Measurements from ENCODE around the gene SF3B3.
"Not testable (repeated sequence)": the region's sequence is repeated elsewhere in the genome, so short reads cannot be mapped to it uniquely, and the experiment has no call there.

SF3B3 gene

GRCh38 chr16:70582280-70582978, 58.8 kb downstream of the SF3B3 start:
- H3K27ac ChIP-seq, result no peak overlapping the region
- H3K9ac ChIP-seq, result no peak overlapping the region
- no peaks in the 10 kb centered on the region for H3K9me3 ChIP-seq
- H3K4me1 ChIP-seq, result no peaks in the 10 kb centered on the region
- H3K4me3 ChIP-seq, result no peak overlapping the region
- H3K4me2 ChIP-seq, result no peak overlapping the region
- H3K27me3 ChIP-seq, result no peaks in the 10 kb centered on the region
- H3K36me3 ChIP-seq, result no peaks in the 10 kb centered on the region
- no peak for TF ChIP-seq Cebpa-rat (IDR thresholded peaks at IDR 0.05)
- H4K20me1 ChIP-seq, result 0 out of 2 replicates have a peak, but pooled peaks cover under 1% of the 10 kb centered on the region

GRCh38 chr16:70586731-70587130, 63.1 kb downstream of the SF3B3 start:
- TF ChIP-seq Cebpa-rat (IDR thresholded peaks at IDR 0.05), result no peak
- Histone ChIP-seq H3K4me3 (no peak overlapping the region), H4K20me1 (no peaks in the 10 kb centered on the region), H3K9me3 (no peaks in the 10 kb centered on the region), H3K27ac (no peak overlapping the region), H3K36me3 (no peaks in the 10 kb centered on the region), H3K9ac (no peak overlapping the region), H3K27me3 (no peaks in the 10 kb centered on the region), H3K4me2 (no peak overlapping the region), H3K4me1 (no peaks in the 10 kb centered on the region)

GRCh38 chr16:70588565-70588964, 64.9 kb downstream of the SF3B3 start:
- no peak for TF ChIP-seq Cebpa-rat (IDR thresholded peaks at IDR 0.05)
- Histone ChIP-seq H3K27ac (no peak overlapping the region), H4K20me1 (no peaks in the 10 kb centered on the region)

GRCh38 chr16:70589416-70589815, 65.8 kb downstream of the SF3B3 start:
- H3K4me2 ChIP-seq, H3K27ac ChIP-seq, H4K20me1 ChIP-seq, H3K9ac ChIP-seq, H3K4me1 ChIP-seq, H3K36me3 ChIP-seq, H3K9me3 ChIP-seq, H3K27me3 ChIP-seq, H3K4me3 ChIP-seq: not testable (repeated sequence)

More at GRCh38 chr16:70588565-70588964, 64.9 kb downstream of the SF3B3 start:
- Histone ChIP-seq H3K4me2 (no peak overlapping the region), H3K9ac (no peak overlapping the region), H3K9me3 (no peaks in the 10 kb centered on the region), H3K4me1 (peaks cover 6% of the 10 kb centered on the region), H3K4me3 (no peak overlapping the region), H3K27me3 (no peaks in the 10 kb centered on the region), H3K36me3 (no peaks in the 10 kb centered on the region)

- H3K9ac ChIP-seq, result no peak overlapping the region
- no peaks in the 10 kb centered on the region for H3K36me3 ChIP-seq
- H3K9me3 ChIP-seq, result no peaks in the 10 kb centered on the region
- peaks cover 6% of the 10 kb centered on the region for H3K4me1 ChIP-seq
- H4K20me1 ChIP-seq, result no peaks in the 10 kb centered on the region
- H3K27me3 ChIP-seq, result no peaks in the 10 kb centered on the region
- no peak overlapping the region for H3K4me2 ChIP-seq
- H3K4me3 ChIP-seq, result no peak overlapping the region
- no peak overlapping the region for H3K27ac ChIP-seq
- no peak for TF ChIP-seq Cebpa-rat (IDR thresholded peaks at IDR 0.05)
These were observed 66.4 kb downstream of the SF3B3 start for GRCh38 chr16:70589998-70590471.

- Histone ChIP-seq H3K27me3 (no peaks in the 10 kb centered on the region), H3K4me3 (no peak overlapping the region), H3K27ac (no peak overlapping the region), H3K9me3 (no peaks in the 10 kb centered on the region), H4K20me1 (no peaks in the 10 kb centered on the region), H3K9ac (no peak overlapping the region), H3K4me1 (peaks cover 6% of the 10 kb centered on the region), H3K4me2 (no peak overlapping the region), H3K36me3 (no peaks in the 10 kb centered on the region)
- TF ChIP-seq Cebpa-rat (IDR thresholded peaks at IDR 0.05), result no peak
These were observed 67.3 kb downstream of the SF3B3 start for GRCh38 chr16:70590722-70591415.

GRCh38 chr16:70591615-70592014, 68.0 kb downstream of the SF3B3 start:
- TF ChIP-seq Cebpa-rat (IDR thresholded peaks at IDR 0.05), result no peak
- H3K4me1 ChIP-seq, result peaks cover 6% of the 10 kb centered on the region
- H3K4me3 ChIP-seq, result no peak overlapping the region
- no peaks in the 10 kb centered on the region for H4K20me1 ChIP-seq
- no peak overlapping the region for H3K27ac ChIP-seq
- no peaks in the 10 kb centered on the region for H3K27me3 ChIP-seq
- H3K9ac ChIP-seq, result no peak overlapping the region
- no peak overlapping the region for H3K4me2 ChIP-seq
- no peaks in the 10 kb centered on the region for H3K9me3 ChIP-seq
- no peaks in the 10 kb centered on the region for H3K36me3 ChIP-seq

GRCh38 chr16:70592106-70592571, 68.5 kb downstream of the SF3B3 start:
- Histone ChIP-seq H3K27ac (no peak overlapping the region), H3K4me3 (no peak overlapping the region), H3K27me3 (no peaks in the 10 kb centered on the region), H3K36me3 (no peaks in the 10 kb centered on the region), H3K4me1 (peaks cover 6% of the 10 kb centered on the region), H3K4me2 (no peak overlapping the region), H3K9me3 (no peaks in the 10 kb centered on the region), H3K9ac (no peak overlapping the region), H4K20me1 (no peaks in the 10 kb centered on the region)
- no peak for TF ChIP-seq Cebpa-rat (IDR thresholded peaks at IDR 0.05)

- peaks cover 6% of the 10 kb centered on the region for H3K4me1 ChIP-seq
- H3K4me3 ChIP-seq, result no peak overlapping the region
- H4K20me1 ChIP-seq, result no peaks in the 10 kb centered on the region
- no peaks in the 10 kb centered on the region for H3K36me3 ChIP-seq
- no peaks in the 10 kb centered on the region for H3K27me3 ChIP-seq
- H3K4me2 ChIP-seq, result no peak overlapping the region
- TF ChIP-seq Cebpa-rat (IDR thresholded peaks at IDR 0.05), result no peak
- H3K9ac ChIP-seq, result no peak overlapping the region
- no peaks in the 10 kb centered on the region for H3K9me3 ChIP-seq
- H3K27ac ChIP-seq, result no peak overlapping the region
These were observed 69.9 kb downstream of the SF3B3 start for GRCh38 chr16:70593544-70593943.

- Histone ChIP-seq H3K9ac (no peak overlapping the region), H3K4me2 (no peak overlapping the region), H3K36me3 (no peaks in the 10 kb centered on the region), H3K9me3 (no peaks in the 10 kb centered on the region), H3K27ac (no peak overlapping the region), H3K27me3 (no peaks in the 10 kb centered on the region), H3K4me1 (peaks cover 6% of the 10 kb centered on the region), H4K20me1 (no peaks in the 10 kb centered on the region), H3K4me3 (no peak overlapping the region)
- TF ChIP-seq Cebpa-rat (IDR thresholded peaks at IDR 0.05), result no peak
These were observed 71.0 kb downstream of the SF3B3 start for GRCh38 chr16:70594569-70594968.
